ENCODE measurements around the gene LEMD2. TPM values are rescaled to one million over a fixed set of nuclear protein-coding genes. Genes with fewer than 3 reads are reported as not detected.

LEMD2 gene
- total and polyA plus RNA-seq, 7 donors: 21.3 to 63.3 (median 37.3) TPM

GRCh38 chr6:33824461-33825154 lies 35.7 kb upstream of the LEMD2 start:
- 55 to 63% (median 57%) methylated on average over 15 of the region's 15 CpGs for WGBS, 3 donors

GRCh38 chr6:33823806-33824205 lies 34.9 kb upstream of the LEMD2 start:
- Histone ChIP-seq H3K27ac (no peak overlapping the region), H3K9me3 (no peaks in the 10 kb centered on the region), H3K27me3 (ENCODE audit: insufficient read depth in 3 of 3, low read length in 2 of 3) (peaks cover 0 to 15% (median 4%) of the 10 kb centered on the region in 3 donors), H3K4me3 (no peak overlapping the region), H3K4me1 (no peaks in the 10 kb centered on the region), H3K36me3 (ENCODE audit: insufficient read depth in 1 of 2, low read depth in 1 of 2) (no peaks in the 10 kb centered on the region)
- DNase-seq (no peak), ATAC-seq (no peak)
- 68 to 74% (median 72%) methylated on average over 2 of the region's 2 CpGs for WGBS, 3 donors
- TF ChIP-seq, protein P1, sequence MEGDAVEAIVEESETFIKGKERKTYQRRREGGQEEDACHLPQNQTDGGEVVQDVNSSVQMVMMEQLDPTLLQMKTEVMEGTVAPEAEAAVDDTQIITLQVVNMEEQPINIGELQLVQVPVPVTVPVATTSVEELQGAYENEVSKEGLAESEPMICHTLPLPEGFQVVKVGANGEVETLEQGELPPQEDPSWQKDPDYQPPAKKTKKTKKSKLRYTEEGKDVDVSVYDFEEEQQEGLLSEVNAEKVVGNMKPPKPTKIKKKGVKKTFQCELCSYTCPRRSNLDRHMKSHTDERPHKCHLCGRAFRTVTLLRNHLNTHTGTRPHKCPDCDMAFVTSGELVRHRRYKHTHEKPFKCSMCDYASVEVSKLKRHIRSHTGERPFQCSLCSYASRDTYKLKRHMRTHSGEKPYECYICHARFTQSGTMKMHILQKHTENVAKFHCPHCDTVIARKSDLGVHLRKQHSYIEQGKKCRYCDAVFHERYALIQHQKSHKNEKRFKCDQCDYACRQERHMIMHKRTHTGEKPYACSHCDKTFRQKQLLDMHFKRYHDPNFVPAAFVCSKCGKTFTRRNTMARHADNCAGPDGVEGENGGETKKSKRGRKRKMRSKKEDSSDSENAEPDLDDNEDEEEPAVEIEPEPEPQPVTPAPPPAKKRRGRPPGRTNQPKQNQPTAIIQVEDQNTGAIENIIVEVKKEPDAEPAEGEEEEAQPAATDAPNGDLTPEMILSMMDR (IDR thresholded peaks at IDR 0.05): no peak
- intact Hi-C loops (cut with DNase I): no loop called here

More at GRCh38 chr6:33824461-33825154, 35.7 kb upstream of the LEMD2 start:
- intact Hi-C loops (cut with DNase I): no loop called here
- H3K4me1 ChIP-seq: no peaks in the 10 kb centered on the region
- no peaks in the 10 kb centered on the region for H3K36me3 ChIP-seq (ENCODE audit: insufficient read depth in 1 of 2, low read depth in 1 of 2)
- peaks cover 0 to 20% (median 6%) of the 10 kb centered on the region in 3 donors for H3K27me3 ChIP-seq (ENCODE audit: insufficient read depth in 3 of 3, low read length in 2 of 3)
- no peak overlapping the region for H3K27ac ChIP-seq
- no peak overlapping the region for H3K4me3 ChIP-seq
- ATAC-seq (no peak), DNase-seq (no peak)
- no peaks in the 10 kb centered on the region for H3K9me3 ChIP-seq
- TF ChIP-seq, protein P1 (IDR thresholded peaks at IDR 0.05): no peak

DNA sequence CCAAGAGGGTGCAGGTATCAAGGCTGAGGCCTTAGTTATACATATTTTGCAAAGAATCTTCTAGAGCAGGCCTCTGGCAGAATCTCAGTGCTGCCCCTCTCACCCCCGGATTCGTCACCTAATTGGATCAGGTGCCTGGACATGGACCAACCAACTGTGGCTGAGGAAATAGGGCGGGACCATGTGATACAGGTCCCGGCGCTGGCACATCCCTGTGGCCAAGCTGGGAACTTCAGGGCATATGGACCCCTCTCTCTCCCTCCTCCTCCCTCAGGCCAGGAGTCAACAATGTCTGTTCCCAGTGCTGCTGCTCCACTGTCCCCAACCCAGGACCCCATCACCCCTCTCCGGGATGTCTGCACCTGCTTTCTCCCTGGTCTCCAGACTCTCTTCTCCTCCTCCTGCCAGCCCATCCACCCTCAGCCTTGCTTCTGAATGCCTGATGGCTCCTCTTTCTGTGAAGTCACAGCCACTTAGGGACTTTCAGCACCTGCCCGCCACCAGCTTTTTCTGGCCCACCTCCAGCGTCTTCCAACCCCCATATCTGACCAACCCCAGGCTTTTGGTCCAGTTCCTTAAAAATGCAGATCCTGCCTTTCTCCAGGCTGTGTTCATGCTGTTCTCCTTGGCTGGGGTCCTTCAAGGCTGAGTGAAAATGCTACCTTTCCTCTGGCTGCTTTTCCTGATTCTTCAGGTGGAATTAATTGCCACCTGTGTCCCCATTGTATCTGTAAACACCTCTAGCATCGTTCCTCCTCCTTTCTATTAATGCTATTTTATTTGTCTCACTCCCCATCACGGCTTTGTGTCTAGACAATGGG lies 33.9 kb upstream of the LEMD2 start:
- no peaks in the 10 kb centered on the region for H3K36me3 ChIP-seq (ENCODE audit: insufficient read depth in 1 of 2, low read depth in 1 of 2)
- WGBS, 3 donors: 45 to 49% (median 47%) methylated on average over 10 of the region's 10 CpGs
- H3K4me3 ChIP-seq: no peak overlapping the region
- H3K9me3 ChIP-seq: no peaks in the 10 kb centered on the region
- TF ChIP-seq, protein P1 (IDR thresholded peaks at IDR 0.05): no peak
- DNase-seq (no peak), ATAC-seq (no peak)
- H3K27me3 ChIP-seq (ENCODE audit: insufficient read depth in 3 of 3, low read length in 2 of 3): peaks cover 0 to 11% (median 0%) of the 10 kb centered on the region in 3 donors
- intact Hi-C loops (cut with DNase I): no loop called here
- no peak overlapping the region for H3K27ac ChIP-seq
- H3K4me1 ChIP-seq: no peaks in the 10 kb centered on the region

- H3K4me3 ChIP-seq: no peak overlapping the region
- H3K36me3 ChIP-seq (ENCODE audit: insufficient read depth in 1 of 2, low read depth in 1 of 2): no peaks in the 10 kb centered on the region
- WGBS, 3 donors: 61 to 65% (median 64%) methylated on average over 7 of the region's 7 CpGs
- ATAC-seq (no peak), DNase-seq (no peak)
- H3K27ac ChIP-seq: no peak overlapping the region
- H3K27me3 ChIP-seq (ENCODE audit: insufficient read depth in 3 of 3, low read length in 2 of 3): peaks cover 0 to 2% (median 0%) of the 10 kb centered on the region in 3 donors
- no peaks in the 10 kb centered on the region for H3K4me1 ChIP-seq
- TF ChIP-seq, protein P1 (IDR thresholded peaks at IDR 0.05): no peak
- intact Hi-C loops (cut with DNase I): no loop called here
- H3K9me3 ChIP-seq: no peaks in the 10 kb centered on the region
These were observed 32.0 kb upstream of the LEMD2 start for GRCh38 chr6:33820784-33821520.

All from psoas muscle (tissue), 8 donors.